Right lobe of liver (tissue), 6 donors: ENCODE measurements around the gene ZNF219. TPM values are rescaled to one million over a fixed set of nuclear protein-coding genes. Genes with fewer than 3 reads are reported as not detected.

ENCODE experiments used
- ATAC-seq, 4 donors: fragments of 200-7000 bp; cut with Tn5 transposase; one replicate each; pipeline ENCODE4 v1.9.1; 2020; ENCODE audit warnings: mild to moderate bottlenecking in 4 of 4, moderate library complexity in 4 of 4
- DNase-seq, 3 donors: peaks; one replicate each; pipeline ENCODE4 v3.0.0-alpha.2; 2020
- H3K27ac ChIP-seq, 3 donors: fragments of 200-600 bp; one replicate each; pipeline ENCODE4 v1.8.0; 2022
- H3K27me3 ChIP-seq, 2 donors: fragments of 200-600 bp; one replicate each; pipeline ENCODE4 v1.8.0; 2022
- H3K36me3 ChIP-seq, 4 donors: fragments of 200-600 bp; sonication (generic) in 1 of 4; one replicate each; pipeline versions ENCODE4 v1.5.1 to v1.8.0; 2017 to 2022; ENCODE audit warnings: control low read depth in 1 of 4
- H3K4me1 ChIP-seq, 4 donors: fragments of 200-600 bp; sonication (generic) in 1 of 4; one replicate each; pipeline versions ENCODE4 v1.5.1 to v1.8.0; 2017 to 2022; ENCODE audit warnings: control low read depth in 1 of 4
- H3K4me3 ChIP-seq, 3 donors: fragments of 200-600 bp; one replicate each; pipeline ENCODE4 v1.8.0; 2022
- H3K9me3 ChIP-seq, 4 donors: fragments of 200-600 bp; sonication (generic) in 1 of 4; one replicate each; pipeline versions ENCODE4 v1.5.1 to v1.8.0; 2017 to 2022; ENCODE audit warnings: control low read depth in 1 of 4
- POLR2A ChIP-seq: fragments of 450-650 bp; IDR thresholded peaks from one replicate; pipeline ENCODE4 v1.6.1; 2017; ENCODE audit warnings: antibody characterized with exemption, mild to moderate bottlenecking
- WGBS: methylation state at CpG from one replicate; pipeline ENCODE4 v1.1.6; 2018; ENCODE audit warnings: low coverage, low lambda C conversion rate; ENCODE audit not compliant: insufficient coverage; ENCODE audit errors: missing lambda C conversion rate; 5-methylcytosine and 5-hydroxymethylcytosine counted together
- intact Hi-C, 2 donors: fragments of 100-400 bp; cut with DNase I; formaldehyde crosslinking; loops; one replicate each; pipeline versions ENCODE4 v1.11.2 to v1.14.1; 2022
- total RNA-seq, 6 experiments: library from RNA; depleted of rRNA in 2 of 6; stranded (reverse); fragments of >200 nt in 2 of 6; fragmentation: NEBNext Ultra II Directional in 3 of 6; extraction: Animal tissue kit (Norgen Biotek cat#: 25700) in 3 of 6; gene quantifications; one replicate each; pipeline versions ENCODE4 v1.1.0 to v1.2.4, GENCODE V29; 2016 to 2023
- TF ChIP-seq, protein P1 (sequence below), 4 donors: fragments of 200-600 bp in 3 of 4; fragments of 450-650 bp in 1 of 4; IDR thresholded peaks; one replicate each; pipeline versions ENCODE4 v1.5.1 to v1.8.0; 2016 to 2022; ENCODE audit warnings: antibody characterized with exemption in 4 of 4, mild to moderate bottlenecking in 2 of 4
- donor health status: DM: no; HTN: yes; CAD: no.
- donor health status: DM: no; HTN: no; CAD: no.
- donor health status: DM: no; HTN: no; CAD: no.
- donor health status: DM: no; HTN: yes; CAD: no.
- donor health status: DM: no; HTN: yes; CAD: no.

The ZNF219 gene
- total RNA-seq, 6 experiments from 2014 or later = 6.9 to 20.6 (median 9.3) TPM

GRCh38 chr14:21133901-21134300 is 35.4 kb upstream of the ZNF219 start:
- H3K9me3 ChIP-seq = no peaks in the 10 kb centered on the region
- no peaks in the 10 kb centered on the region for H3K27me3 ChIP-seq
- intact Hi-C loops = no loop called here
- TF ChIP-seq, protein P1, sequence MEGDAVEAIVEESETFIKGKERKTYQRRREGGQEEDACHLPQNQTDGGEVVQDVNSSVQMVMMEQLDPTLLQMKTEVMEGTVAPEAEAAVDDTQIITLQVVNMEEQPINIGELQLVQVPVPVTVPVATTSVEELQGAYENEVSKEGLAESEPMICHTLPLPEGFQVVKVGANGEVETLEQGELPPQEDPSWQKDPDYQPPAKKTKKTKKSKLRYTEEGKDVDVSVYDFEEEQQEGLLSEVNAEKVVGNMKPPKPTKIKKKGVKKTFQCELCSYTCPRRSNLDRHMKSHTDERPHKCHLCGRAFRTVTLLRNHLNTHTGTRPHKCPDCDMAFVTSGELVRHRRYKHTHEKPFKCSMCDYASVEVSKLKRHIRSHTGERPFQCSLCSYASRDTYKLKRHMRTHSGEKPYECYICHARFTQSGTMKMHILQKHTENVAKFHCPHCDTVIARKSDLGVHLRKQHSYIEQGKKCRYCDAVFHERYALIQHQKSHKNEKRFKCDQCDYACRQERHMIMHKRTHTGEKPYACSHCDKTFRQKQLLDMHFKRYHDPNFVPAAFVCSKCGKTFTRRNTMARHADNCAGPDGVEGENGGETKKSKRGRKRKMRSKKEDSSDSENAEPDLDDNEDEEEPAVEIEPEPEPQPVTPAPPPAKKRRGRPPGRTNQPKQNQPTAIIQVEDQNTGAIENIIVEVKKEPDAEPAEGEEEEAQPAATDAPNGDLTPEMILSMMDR (IDR thresholded peaks at IDR 0.05) = no peak
- no peak for TF ChIP-seq POLR2A
- no peak overlapping the region for H3K4me3 ChIP-seq
- H3K36me3 ChIP-seq = no peaks in the 10 kb centered on the region
- no peak for DNase-seq
- no peak for ATAC-seq
- no peak overlapping the region for H3K27ac ChIP-seq
- WGBS = 42% methylated on average over 1 of the region's 1 CpG
- no peaks in the 10 kb centered on the region for H3K4me1 ChIP-seq

DNA sequence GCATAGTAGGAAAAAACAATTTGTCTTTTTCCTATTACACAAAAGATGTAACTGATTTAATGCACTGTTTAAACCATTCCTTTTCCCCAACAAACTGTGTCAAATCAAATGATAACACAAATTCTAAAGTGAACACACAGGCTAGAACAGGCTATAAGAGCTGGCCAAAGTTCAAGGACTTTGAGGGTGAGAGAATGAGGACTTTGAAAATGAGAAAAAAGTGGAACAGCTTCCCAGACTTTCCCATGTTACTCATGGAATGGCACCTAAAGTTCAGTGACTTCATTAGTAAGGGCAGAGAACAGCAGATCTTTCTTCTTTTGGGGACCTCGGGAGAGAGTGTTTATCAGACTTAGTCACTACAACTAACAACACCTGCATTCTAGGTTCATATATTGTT is 25.0 kb upstream of the ZNF219 start:
- TF ChIP-seq, protein P1 (IDR thresholded peaks at IDR 0.05) = no peak
- no peak for TF ChIP-seq POLR2A
- H3K4me1 ChIP-seq = no peaks in the 10 kb centered on the region
- no peaks in the 10 kb centered on the region for H3K36me3 ChIP-seq
- no peak overlapping the region for H3K4me3 ChIP-seq
- intact Hi-C loops = no loop called here
- no peaks in the 10 kb centered on the region for H3K9me3 ChIP-seq
- no peak for ATAC-seq
- H3K27ac ChIP-seq = no peak overlapping the region
- H3K27me3 ChIP-seq = no peaks in the 10 kb centered on the region
- no peak for DNase-seq
- WGBS = no CpG with 5 or more reads among the region's 1 CpG

DNA sequence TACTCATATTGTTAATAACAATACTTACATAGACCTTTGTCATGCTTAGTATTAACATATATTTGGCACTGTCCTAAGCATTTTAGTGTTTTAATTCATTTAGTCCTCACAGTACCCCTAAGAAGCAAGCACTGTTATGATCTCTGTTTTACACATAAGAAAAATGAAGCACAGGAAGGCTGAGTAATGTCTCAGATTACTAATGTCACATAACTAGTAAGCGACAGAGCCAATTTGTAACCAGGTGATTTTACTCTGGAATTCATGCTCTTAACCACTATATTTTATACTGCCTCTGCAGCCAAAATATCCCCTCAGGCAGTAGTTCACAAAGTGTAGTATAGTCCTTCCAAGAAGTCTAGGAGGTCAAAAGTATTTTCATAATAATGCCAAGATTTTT is 22.7 kb upstream of the ZNF219 start:
- no peaks in the 10 kb centered on the region for H3K9me3 ChIP-seq
- no peak for DNase-seq
- H3K4me3 ChIP-seq = no peak overlapping the region
- intact Hi-C loops = no loop called here
- no peaks in the 10 kb centered on the region for H3K36me3 ChIP-seq
- TF ChIP-seq, protein P1 (IDR thresholded peaks at IDR 0.05) = no peak
- no peak for TF ChIP-seq POLR2A
- ATAC-seq = no peak
- no peaks in the 10 kb centered on the region for H3K27me3 ChIP-seq
- 82% methylated on average over 1 of the region's 1 CpG for WGBS
- no peaks in the 10 kb centered on the region for H3K4me1 ChIP-seq
- no peak overlapping the region for H3K27ac ChIP-seq

DNA sequence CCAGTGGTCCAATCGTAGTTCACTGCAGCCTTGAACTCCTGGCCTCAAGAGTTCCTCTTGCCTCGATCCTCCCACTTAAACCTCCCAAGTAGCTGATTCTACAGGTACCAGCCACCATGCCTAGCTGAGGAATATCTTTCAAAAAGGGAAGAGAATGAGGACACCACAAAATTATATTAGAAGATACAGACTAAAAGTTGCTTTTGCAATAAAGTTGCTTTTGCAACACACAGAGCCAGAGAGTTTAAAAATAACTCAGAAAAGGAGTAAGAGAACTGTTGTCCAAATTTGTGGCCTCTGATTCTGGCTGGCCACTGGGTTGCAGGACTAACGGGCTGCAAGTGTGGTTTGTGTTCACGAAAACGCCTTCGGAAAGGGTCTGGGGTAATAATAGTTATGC is 22.2 kb upstream of the ZNF219 start:
- ATAC-seq (no peak), DNase-seq (no peak)
- Histone ChIP-seq H3K4me3 (no peak overlapping the region), H3K36me3 (no peaks in the 10 kb centered on the region), H3K4me1 (no peaks in the 10 kb centered on the region), H3K27me3 (no peaks in the 10 kb centered on the region), H3K9me3 (no peaks in the 10 kb centered on the region), H3K27ac (no peak overlapping the region)
- intact Hi-C loops = no loop called here
- 48% methylated on average over 6 of the region's 6 CpGs for WGBS
- TF ChIP-seq, protein P1 (IDR thresholded peaks at IDR 0.05) = no peak
- no peak for TF ChIP-seq POLR2A

DNA sequence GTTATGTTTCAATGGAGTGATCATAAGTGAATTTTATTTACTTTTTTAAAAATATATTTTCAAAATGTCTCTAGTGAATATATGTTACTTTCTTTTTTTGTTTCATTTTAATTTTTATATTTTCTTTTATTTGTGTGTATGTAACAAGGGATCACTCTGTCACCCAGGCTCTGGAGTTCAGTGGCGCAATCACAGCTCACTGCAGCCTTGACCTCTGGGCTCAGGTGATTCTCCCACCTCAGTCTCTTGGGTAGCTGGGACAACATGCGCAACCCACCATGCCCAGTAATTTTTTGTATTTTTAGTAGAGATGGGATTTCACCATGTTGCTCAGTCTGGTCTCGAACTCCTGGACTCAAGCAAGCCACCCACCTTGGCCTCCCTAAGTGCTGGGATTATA is 20.5 kb upstream of the ZNF219 start:
- no peak for DNase-seq
- no peaks in the 10 kb centered on the region for H3K9me3 ChIP-seq
- 81% methylated on average over 2 of the region's 3 CpGs for WGBS
- no peak for ATAC-seq
- no peaks in the 10 kb centered on the region for H3K27me3 ChIP-seq
- H3K4me1 ChIP-seq = no peaks in the 10 kb centered on the region
- H3K4me3 ChIP-seq = no peak overlapping the region
- intact Hi-C loops = no loop called here
- H3K36me3 ChIP-seq = no peaks in the 10 kb centered on the region
- no peak for TF ChIP-seq POLR2A
- TF ChIP-seq, protein P1 (IDR thresholded peaks at IDR 0.05) = no peak
- H3K27ac ChIP-seq = no peak overlapping the region
